Measurements from ENCODE around the gene KRTAP10-3. TPM values are rescaled to one million over a fixed set of nuclear protein-coding genes. Genes with fewer than 3 reads are reported as not detected.

KRTAP10-3 gene
- total RNA-seq, 1 donor from 2014 or later: not detected

GRCh38 chr21:44508426-44508710, 50.2 kb downstream of the KRTAP10-3 start:
- H3K36me3 Mint-ChIP-seq (ENCODE audit: unreplicated experiment): no peaks in the 10 kb centered on the region
- peaks cover 3% of the 10 kb centered on the region for H3K4me1 Mint-ChIP-seq (ENCODE audit: unreplicated experiment)
- no peak for DNase-seq (ENCODE audit: extremely low spot score, unreplicated experiment)
- TF ChIP-seq, protein P1, sequence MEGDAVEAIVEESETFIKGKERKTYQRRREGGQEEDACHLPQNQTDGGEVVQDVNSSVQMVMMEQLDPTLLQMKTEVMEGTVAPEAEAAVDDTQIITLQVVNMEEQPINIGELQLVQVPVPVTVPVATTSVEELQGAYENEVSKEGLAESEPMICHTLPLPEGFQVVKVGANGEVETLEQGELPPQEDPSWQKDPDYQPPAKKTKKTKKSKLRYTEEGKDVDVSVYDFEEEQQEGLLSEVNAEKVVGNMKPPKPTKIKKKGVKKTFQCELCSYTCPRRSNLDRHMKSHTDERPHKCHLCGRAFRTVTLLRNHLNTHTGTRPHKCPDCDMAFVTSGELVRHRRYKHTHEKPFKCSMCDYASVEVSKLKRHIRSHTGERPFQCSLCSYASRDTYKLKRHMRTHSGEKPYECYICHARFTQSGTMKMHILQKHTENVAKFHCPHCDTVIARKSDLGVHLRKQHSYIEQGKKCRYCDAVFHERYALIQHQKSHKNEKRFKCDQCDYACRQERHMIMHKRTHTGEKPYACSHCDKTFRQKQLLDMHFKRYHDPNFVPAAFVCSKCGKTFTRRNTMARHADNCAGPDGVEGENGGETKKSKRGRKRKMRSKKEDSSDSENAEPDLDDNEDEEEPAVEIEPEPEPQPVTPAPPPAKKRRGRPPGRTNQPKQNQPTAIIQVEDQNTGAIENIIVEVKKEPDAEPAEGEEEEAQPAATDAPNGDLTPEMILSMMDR (IDR thresholded peaks at IDR 0.05): no peak
- peaks cover 12% of the 10 kb centered on the region for H3K27me3 Mint-ChIP-seq (ENCODE audit: unreplicated experiment)
- H3K9me3 Mint-ChIP-seq (ENCODE audit: unreplicated experiment): no peaks in the 10 kb centered on the region
- H3K4me3 Mint-ChIP-seq (ENCODE audit: unreplicated experiment): no peak overlapping the region
- no peak overlapping the region for H3K27ac Mint-ChIP-seq (ENCODE audit: unreplicated experiment)

Other genes with a start within 250 kb of the KRTAP10-3 start
- 23.0 and 23.4 TPM in 2 replicates for gene CFAP410, start 219.4 kb downstream of the KRTAP10-3 start, total RNA-seq
- gene TRPM2, start 205.2 kb downstream of the KRTAP10-3 start, total RNA-seq: not detected in 2 replicates
- gene LRRC3, start 103.3 kb downstream of the KRTAP10-3 start, total RNA-seq: 4.0 and 4.2 TPM in 2 replicates
- gene KRTAP10-1, start 18.6 kb downstream of the KRTAP10-3 start, total RNA-seq: not detected in 2 replicates
- gene KRTAP10-2, start 7.3 kb downstream of the KRTAP10-3 start, total RNA-seq: not detected in 2 replicates
- gene KRTAP10-4, start 14.9 kb upstream of the KRTAP10-3 start, total RNA-seq: not detected in 2 replicates
- gene KRTAP10-5, start 21.8 kb upstream of the KRTAP10-3 start, total RNA-seq: not detected in 2 replicates
- not detected in 2 replicates for gene KRTAP10-6, start 33.7 kb upstream of the KRTAP10-3 start, total RNA-seq
- gene KRTAP10-7, start 41.8 kb upstream of the KRTAP10-3 start, total RNA-seq: not detected in 2 replicates
- gene KRTAP10-8, start 53.3 kb upstream of the KRTAP10-3 start, total RNA-seq: not detected in 2 replicates
- not detected in 2 replicates for gene KRTAP10-9, start 68.3 kb upstream of the KRTAP10-3 start, total RNA-seq
- not detected in 2 replicates for gene KRTAP10-10, start 78.6 kb upstream of the KRTAP10-3 start, total RNA-seq
- not detected in 2 replicates for gene KRTAP10-11, start 87.6 kb upstream of the KRTAP10-3 start, total RNA-seq
- not detected in 2 replicates for gene KRTAP12-4, start 95.9 kb upstream of the KRTAP10-3 start, total RNA-seq
- gene KRTAP12-3, start 99.1 kb upstream of the KRTAP10-3 start, total RNA-seq: not detected in 2 replicates
- not detected in 2 replicates for gene KRTAP12-2, start 108.1 kb upstream of the KRTAP10-3 start, total RNA-seq
- gene KRTAP12-1, start 123.4 kb upstream of the KRTAP10-3 start, total RNA-seq: not detected in 2 replicates
- not detected in 2 replicates for gene KRTAP10-12, start 138.4 kb upstream of the KRTAP10-3 start, total RNA-seq
- gene TSPEAR, start 152.8 kb upstream of the KRTAP10-3 start, total RNA-seq: not detected in 2 replicates
- gene UBE2G2, start 243.0 kb upstream of the KRTAP10-3 start, total RNA-seq: 74.7 and 78.7 TPM in 2 replicates